Dedifferentiated amniotic fluid mesenchymal stem cell (primary cell): Measurements from ENCODE around the gene CR1.
"Not testable (repeated sequence)": the region's sequence is repeated elsewhere in the genome, so short reads cannot be mapped to it uniquely, and the experiment has no call there.

Experiments used
- DNase-seq: peaks from one replicate; pipeline ENCODE4 v3.0.0-alpha.2; 2016; ENCODE audit errors: extremely low spot score

CR1 gene

GRCh38 chr1:207673399-207673798 lies 177.4 kb downstream of the CR1 start:
- DNase-seq = no peak

GRCh38 chr1:207676153-207676552 lies 180.2 kb downstream of the CR1 start:
- no peak for DNase-seq

- DNase-seq = peak; percentile 31
Measured at GRCh38 chr1:207680590-207681388, 184.8 kb downstream of the CR1 start.

GRCh38 chr1:207682872-207683434 lies 187.0 kb downstream of the CR1 start:
- DNase-seq = not testable (repeated sequence)

GRCh38 chr1:207690551-207690950 lies 194.6 kb downstream of the CR1 start:
- DNase-seq = not testable (repeated sequence)

GRCh38 chr1:207691010-207691409 lies 195.1 kb downstream of the CR1 start:
- no peak for DNase-seq
